ENCODE data around the gene TKFC.

DNA sequence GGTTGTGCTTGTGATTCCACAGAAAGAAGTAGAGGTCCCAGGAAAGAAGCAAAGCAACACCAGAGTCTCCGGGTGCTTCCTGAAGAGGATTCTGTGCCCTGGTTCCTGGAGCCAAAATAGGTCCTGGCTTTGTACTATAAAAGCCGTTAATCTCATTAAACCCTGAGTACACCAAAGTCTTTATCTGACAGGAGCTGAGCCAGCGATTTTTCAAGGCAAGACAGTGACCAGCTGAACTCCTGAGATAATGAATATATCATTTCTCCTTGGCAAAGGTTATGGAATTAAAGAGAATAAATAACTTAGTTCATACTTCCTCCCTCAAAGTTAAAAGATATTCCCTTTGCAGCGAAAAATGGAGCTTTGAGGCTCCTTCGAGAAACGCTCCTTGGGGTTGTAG lies 34.4 kb downstream of the TKFC start:
- TF ChIP-seq, protein P1, sequence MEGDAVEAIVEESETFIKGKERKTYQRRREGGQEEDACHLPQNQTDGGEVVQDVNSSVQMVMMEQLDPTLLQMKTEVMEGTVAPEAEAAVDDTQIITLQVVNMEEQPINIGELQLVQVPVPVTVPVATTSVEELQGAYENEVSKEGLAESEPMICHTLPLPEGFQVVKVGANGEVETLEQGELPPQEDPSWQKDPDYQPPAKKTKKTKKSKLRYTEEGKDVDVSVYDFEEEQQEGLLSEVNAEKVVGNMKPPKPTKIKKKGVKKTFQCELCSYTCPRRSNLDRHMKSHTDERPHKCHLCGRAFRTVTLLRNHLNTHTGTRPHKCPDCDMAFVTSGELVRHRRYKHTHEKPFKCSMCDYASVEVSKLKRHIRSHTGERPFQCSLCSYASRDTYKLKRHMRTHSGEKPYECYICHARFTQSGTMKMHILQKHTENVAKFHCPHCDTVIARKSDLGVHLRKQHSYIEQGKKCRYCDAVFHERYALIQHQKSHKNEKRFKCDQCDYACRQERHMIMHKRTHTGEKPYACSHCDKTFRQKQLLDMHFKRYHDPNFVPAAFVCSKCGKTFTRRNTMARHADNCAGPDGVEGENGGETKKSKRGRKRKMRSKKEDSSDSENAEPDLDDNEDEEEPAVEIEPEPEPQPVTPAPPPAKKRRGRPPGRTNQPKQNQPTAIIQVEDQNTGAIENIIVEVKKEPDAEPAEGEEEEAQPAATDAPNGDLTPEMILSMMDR (IDR thresholded peaks at IDR 0.05) = no peak
- no peak for TF ChIP-seq POLR2AphosphoS5 (IDR thresholded peaks at IDR 0.05)
